Femur (tissue), 1 donor: ENCODE data around the gene CDH3.

ENCODE experiments used
- DNase-seq: peaks from one replicate; pipeline ENCODE4 v3.0.0-alpha.2; 2017

CDH3 gene

DNA sequence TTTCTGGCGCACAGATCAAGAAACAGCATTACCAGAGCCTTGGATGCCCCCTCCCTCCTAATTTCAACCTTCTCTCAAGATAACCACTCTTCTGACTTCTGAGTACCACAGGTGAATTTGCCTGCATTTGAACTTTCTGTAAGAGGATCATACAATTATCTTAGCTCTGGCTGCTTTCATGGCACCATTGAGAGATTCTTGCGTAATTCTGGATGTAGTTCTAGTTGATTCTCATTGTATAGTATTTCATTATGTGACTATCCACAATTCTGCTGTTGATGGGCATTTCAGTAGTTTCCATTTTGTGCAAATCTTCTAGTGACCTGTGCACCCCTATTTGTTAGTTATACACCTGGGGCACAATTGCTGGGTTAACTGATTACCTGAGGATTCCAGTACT, 7.5 kb downstream of the CDH3 start:
- DNase-seq: no peak

- DNase-seq: no peak
Measured at GRCh38 chr16:68655806-68656205, 10.7 kb downstream of the CDH3 start.

DNA sequence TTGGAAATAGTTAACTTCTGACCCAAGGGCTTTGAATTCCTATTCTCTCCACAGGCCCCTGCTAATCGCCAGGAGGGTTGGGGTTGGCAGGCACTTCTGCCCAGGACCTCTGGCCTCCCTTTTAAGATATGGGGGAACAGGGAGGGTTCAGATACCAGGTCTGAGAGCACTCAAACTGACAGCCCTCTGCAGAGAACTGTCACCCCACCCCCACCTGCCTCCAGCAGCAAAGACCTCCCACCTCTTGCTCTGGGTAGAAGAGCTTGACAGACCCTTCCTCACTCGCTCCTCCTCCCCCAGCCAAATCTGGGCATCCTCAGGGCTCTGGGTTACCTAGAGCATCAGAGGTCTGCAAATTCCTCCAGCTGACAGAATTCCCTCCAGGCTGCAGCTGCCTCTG, 11.6 kb downstream of the CDH3 start:
- no peak for DNase-seq

GRCh38 chr16:68658341-68658973, 13.3 kb downstream of the CDH3 start:
- DNase-seq: peak; percentile 41

GRCh38 chr16:68658974-68659360, 13.9 kb downstream of the CDH3 start:
- DNase-seq: no peak

- no peak for DNase-seq
Measured at GRCh38 chr16:68659412-68660358, 14.6 kb downstream of the CDH3 start.

DNA sequence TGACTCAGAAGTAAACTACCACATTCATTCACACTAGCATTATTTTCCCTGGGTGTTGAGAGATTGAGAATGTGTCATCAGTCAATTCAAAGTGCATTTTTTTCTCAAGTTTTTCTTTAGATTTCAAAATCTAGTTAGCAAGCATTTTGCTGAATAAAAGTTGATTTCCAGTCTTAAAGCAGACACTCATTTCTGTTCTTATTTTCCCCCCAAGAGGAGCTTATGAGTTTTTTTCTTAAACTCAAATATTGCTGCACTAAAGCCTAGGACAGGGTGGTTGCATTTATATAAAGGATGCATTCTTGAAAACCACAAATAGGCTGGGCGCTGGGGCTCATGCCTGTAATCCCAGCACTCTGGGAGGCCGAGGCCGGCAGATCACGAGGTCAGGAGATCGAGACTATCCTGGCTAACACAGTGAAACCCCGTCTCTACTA, 15.3 kb downstream of the CDH3 start:
- DNase-seq: no peak

GRCh38 chr16:68662035-68662434, 16.9 kb downstream of the CDH3 start:
- no peak for DNase-seq

DNA sequence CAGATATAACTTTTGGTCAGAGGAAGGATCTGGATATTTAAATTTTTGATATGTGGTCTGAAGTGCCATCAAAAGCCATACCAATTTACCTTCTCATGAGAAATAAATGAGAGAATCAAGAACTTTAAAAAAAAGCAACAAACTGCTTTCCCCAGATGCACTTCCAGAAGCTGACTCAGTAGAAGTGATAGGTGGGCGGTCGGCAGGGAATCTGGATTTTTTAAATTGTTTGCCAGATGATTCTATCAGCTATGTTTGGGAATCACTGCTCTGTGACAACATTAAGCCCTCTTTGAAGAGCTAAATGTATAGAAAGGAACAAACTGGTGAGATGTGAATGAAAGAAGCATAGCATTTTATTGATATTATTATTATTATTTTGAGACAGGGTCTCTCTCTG, 19.2 kb downstream of the CDH3 start:
- no peak for DNase-seq

- no peak for DNase-seq
Measured at GRCh38 chr16:68665501-68665900, 20.4 kb downstream of the CDH3 start.

DNA sequence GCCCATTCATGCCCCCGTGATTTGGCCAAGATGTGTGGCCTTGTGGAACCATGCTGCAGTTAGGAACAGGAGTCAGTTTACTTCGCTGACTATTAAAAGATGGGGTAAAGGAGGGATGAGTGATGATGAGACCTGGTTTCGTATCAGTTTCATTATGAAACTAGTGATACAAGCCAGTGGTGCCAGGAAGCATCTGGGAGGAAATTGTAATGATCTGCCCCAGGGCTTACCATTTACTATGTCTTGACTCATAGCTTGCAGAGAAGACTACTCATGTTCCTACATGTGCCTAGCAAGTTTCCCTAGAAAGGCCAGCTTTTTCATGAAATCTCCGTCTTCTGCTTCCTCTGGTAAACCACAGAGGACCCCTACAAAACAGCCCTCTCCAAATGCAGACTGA, 23.2 kb downstream of the CDH3 start:
- DNase-seq: no peak

- DNase-seq: no peak
Measured at GRCh38 chr16:68676113-68676860, 31.2 kb downstream of the CDH3 start.

DNA sequence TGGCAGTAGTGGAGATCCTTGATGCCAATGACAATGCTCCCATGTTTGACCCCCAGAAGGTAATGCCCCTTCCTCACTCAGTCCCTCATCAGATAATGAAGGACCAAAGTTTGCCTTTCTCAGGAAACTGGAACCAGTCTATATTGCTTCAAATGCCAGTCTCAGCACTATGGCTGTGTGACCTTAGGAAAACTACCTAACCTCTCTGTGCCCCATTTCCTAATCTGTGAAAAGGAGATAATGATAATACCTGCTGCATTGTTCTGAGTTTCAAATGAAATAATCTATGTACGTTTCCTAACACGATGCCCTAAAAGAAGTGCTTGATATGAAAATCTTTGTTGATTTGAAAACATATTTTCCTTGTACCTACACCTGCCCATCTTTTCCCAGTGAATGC, 35.9 kb downstream of the CDH3 start:
- no peak for DNase-seq

- DNase-seq: no peak
Measured at GRCh38 chr16:68685685-68686478, 40.8 kb downstream of the CDH3 start.

GRCh38 chr16:68686905-68687304, 41.8 kb downstream of the CDH3 start:
- DNase-seq: no peak

DNA sequence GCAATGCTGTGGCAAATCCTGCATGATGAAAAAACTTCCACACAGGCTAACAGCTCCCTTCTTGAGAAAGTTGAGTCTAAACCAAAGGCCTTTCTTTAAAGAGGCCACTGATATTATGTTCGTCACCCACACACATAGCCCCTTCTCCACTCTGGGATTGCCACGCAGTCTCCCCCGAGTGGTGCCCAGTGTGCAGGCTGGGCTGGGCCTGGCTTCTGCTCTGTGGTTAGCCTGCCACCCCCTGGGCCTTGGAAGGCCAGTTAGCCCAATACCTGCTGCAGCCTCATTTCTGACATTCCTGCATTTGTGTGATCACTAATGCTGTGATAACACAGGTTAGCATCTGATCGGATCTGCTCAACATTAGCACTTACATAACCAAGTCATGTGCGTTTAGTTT, 44.8 kb downstream of the CDH3 start:
- DNase-seq: no peak

DNA sequence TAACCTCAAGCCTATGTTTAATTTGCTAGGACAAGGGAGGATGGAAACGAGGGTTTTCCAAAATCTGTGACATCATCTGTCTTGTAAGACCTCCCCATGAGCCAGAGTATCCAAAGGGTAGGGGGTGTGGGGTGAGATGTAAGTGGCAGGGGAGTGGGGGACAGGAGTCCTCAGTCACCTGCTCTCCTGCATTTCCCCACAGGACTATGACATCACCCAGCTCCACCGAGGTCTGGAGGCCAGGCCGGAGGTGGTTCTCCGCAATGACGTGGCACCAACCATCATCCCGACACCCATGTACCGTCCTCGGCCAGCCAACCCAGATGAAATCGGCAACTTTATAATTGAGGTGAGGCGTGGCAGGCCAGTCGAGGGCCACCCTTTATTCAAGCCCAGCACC, 50.5 kb downstream of the CDH3 start:
- no peak for DNase-seq

- DNase-seq: no peak
Measured at GRCh38 chr16:68696514-68696913, 51.4 kb downstream of the CDH3 start.

GRCh38 chr16:68698091-68698490, 53.0 kb downstream of the CDH3 start:
- no peak for DNase-seq

- DNase-seq: no peak
Measured at GRCh38 chr16:68700120-68700519, 55.0 kb downstream of the CDH3 start.

GRCh38 chr16:68700831-68701230, 55.7 kb downstream of the CDH3 start:
- no peak for DNase-seq

DNA sequence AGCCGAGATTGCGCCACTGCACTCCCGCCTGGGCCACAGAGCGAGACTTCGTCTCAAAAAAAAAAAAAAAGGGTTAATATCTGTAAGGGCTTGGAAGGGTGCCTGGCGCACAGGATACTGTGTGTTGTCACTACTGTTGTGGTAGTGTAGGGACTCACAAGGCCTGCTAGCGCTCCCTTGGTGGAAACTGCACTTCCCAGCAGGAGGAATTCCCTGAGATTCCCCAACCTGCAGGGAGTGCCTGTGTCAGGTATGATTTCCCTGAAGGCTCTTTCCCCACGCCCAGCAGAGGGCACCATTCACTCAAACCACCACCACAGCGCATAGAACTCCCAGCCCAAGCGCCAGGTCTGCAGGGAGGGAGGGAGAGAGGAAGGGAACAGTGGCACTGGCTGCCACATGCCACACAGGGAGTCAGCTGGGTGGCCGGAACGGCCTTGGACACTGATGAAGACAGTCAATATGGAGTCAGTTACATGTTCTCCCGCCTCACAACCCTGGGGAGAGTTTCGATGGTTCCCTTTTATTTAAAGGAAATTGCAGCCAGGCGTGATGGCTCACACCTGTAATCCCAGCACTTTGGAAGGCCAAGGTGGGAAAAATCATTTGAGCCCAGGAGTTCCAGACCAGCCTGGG, 59.2 kb downstream of the CDH3 start:
- peak; percentile 65 for DNase-seq
